Stimulated activated CD8-positive, alpha-beta memory T cell treated with anti-CD3 and anti-CD28 coated beads, Interleukin-15, amount 100 ng/mL, for 24 hours (primary cell): Measurements from ENCODE around the gene LACRT.
"Not testable (repeated sequence)": the region's sequence is repeated elsewhere in the genome, so short reads cannot be mapped to it uniquely, and the experiment has no call there.

Source experiments
- DNase-seq: peaks from one replicate; pipeline ENCODE4 v3.0.0-alpha.2; 2020; ENCODE audit warnings: low read depth

The LACRT gene, protein sequence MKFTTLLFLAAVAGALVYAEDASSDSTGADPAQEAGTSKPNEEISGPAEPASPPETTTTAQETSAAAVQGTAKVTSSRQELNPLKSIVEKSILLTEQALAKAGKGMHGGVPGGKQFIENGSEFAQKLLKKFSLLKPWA

DNA sequence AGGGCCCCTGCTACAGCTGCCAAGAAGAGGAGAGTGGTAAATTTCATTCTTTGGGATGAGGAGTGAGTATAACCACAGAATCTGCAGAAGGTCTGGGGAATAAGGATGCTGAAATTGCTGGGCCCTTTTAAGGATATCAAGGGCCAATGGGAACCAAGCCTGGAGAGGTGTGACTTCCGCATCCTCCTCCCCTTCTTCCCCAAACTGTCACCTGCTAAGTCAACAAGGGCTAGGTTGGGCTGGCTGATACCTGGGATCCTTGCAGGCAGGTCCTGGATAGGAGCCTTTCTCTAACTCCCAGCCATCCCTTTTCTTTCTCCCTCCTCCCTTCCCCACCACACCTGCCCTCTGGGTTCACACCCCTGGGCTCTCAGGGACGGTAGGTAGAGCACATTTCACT is at the start of gene LACRT:
LACRT (minus strand) TSS at position 101 of the 400 bp plus-strand sequence; CDS start at position 47, 54 bp downstream.
- DNase-seq = no peak

DNA sequence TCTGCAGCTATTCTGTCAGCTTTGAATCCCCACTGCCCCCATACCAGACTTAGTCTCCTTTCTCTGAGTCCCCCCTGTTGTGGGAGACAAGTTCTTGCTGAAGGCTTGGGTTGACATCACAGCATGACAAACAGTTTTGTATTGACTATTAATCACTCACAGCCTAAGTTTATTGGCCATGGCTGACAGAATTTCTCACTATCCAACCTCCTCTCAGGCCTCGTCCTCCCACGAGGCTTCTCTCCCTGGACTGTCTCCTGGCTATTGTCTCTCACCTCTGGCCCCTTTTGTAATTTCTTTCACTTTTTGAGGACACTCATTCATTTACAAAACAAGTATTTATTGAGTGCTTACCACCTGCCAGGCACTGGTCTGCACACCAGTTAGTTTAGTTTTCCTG is 48.7 kb upstream of the LACRT start:
- no peak for DNase-seq

DNA sequence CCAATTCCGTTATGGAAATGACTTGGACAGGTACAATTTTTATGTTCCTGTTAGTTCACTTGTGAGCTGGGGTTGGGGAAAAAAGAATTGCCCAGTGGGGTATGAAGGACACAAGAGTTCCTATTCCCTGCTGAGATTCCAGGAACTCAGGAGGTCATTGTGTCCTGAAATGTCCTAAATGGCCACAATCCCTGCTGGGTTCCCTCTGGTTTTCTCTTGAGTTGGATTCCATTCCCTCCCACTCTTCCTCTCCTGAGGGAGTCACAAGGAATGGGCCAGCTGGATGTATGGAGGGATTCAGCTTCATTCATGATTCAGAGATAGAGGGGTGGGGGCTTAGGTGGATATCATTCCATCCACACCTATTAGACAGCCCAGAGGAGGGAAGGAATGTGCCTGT is 48.0 kb upstream of the LACRT start:
- DNase-seq = no peak

DNA sequence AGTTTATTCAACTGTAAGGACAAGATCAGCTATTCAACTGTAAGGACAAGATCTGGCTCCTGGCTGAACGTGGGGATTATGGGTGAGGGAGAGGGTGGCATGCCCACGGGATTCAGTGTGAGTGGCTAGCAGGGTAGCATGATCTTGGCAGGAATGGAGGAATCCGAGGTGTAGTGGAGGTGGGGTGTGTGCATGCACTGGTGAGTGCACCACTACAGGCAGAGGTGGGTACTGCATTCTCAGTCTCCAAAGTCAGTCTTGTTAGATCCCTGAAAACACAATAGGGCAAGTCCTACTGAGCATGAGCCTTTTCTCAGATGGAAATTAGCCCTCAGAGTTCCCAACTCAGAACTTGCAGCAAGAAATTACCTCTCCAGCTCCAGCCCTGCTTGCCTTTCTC is 45.7 kb upstream of the LACRT start:
- DNase-seq = no peak

DNA sequence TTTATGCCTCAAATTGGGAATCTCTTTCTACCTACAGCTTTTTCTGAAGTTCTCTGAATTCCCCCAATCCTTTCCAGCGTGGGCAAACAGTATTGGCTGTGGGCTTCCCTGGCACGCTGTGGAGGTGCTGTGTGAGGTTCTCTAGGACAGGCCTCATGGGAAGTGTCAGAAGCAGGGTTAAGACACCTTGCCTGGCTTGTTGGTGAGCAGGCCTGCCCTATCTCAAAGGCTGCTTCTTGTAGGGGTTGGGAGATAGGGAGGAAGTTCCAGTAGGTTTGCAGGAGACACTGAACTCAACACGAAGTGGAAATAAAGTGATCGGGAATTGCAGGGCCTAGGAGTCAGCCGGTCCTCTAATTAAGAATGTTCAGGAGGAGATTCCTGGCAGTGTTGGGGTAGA is 43.4 kb upstream of the LACRT start:
- no peak for DNase-seq

DNA sequence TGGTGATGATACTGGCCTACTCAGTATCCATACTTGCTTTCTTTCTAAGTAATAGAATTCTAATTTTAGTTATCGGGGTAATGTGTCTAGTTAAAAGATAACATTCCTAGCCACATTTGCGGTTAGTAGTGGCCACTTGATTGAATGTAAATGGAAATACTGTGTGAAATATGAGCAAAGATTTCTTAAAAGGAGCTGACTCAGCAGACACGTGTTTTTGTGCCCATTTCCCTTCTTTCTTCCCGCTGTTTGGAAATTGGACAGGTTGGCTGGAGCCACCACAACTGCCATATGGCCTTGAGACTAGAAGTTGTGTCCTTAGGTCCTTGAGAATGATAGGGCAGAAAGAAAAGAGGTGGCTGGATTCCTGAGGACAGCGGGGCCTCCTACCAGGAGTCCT is 33.2 kb upstream of the LACRT start:
- no peak for DNase-seq

DNA sequence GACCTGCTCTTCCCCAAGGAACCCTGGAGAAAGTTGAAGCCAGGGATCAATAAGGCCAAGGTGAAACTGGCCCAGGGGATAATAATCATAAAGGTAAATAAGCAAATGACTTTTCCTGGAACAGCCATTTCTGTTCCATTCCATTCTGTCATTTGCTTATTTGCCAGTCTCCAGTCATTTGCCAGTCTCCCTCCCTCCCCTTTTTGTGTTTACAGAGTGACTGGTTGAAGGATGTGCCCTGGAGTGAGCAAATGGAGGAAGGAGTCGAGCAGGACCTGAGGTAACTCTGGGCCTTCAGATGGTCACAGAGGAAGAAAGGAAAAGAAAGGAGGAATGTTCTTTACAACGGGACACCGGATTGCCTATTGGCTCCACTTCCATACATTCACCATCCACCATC is 31.3 kb upstream of the LACRT start:
- no peak for DNase-seq

DNA sequence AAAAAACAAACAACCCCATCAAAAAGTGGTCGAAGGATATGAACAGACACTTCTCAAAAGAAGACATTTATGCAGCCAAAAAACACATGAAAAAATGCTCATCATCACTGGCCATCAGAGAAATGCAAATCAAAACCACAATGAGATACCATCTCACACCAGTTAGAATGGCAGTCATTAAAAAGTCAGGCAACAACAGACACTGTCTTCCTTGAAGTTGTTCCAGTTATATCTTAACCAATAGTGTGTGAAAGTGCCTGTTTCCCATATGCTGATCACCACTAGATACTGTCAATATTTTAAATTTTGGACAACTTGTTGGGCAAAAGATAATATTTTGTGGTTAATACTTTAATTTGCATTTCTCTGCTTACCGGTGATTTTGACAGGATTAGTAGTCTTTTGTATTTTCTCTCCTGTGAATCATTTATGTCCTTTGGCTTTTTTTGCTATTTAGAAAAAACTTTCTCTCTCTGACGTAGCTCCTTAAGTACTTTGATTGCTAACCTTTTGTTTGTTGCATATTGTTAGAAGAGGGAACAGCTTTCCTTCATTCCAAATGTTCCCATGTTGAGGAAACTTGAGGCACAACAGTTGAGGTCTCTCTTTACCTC is 30.4 kb upstream of the LACRT start:
- DNase-seq = not testable (repeated sequence)

DNA sequence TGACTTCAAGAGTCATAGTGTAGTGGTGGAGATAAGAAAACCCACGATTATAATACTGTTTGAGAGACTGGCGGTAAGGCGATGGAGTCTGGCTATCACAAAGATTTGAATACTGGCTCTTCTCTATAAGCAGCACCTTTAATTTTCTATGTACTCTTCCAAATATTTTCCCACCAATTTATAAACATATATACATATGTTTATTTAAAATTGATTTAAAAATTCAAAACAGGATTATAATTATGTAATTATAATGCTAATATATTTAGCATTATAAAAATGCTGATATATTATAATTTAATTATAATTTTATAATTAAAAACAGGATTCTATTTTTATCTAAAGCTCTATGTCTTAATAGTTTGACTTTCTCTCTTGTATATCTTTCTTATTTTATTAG is 28.9 kb upstream of the LACRT start:
- DNase-seq = no peak

DNA sequence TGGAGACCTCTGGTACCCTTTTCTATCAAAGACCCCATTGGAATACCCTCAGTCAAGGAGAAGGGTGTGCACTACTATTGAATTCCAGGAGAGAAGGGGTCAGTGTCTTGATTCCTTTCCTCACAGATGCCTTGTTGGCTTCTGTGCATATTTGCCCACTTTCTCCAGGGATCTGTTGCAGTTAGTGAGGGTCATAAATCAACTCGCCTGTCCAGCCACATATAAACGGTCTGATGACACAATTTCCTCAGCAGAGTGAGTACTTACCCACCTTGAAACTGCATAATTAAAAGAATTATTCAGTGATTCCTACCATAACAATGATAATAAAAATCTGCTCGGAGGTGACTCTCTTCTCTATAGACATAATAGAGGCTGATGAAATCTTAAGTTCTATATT is 27.3 kb upstream of the LACRT start:
- DNase-seq = no peak

DNA sequence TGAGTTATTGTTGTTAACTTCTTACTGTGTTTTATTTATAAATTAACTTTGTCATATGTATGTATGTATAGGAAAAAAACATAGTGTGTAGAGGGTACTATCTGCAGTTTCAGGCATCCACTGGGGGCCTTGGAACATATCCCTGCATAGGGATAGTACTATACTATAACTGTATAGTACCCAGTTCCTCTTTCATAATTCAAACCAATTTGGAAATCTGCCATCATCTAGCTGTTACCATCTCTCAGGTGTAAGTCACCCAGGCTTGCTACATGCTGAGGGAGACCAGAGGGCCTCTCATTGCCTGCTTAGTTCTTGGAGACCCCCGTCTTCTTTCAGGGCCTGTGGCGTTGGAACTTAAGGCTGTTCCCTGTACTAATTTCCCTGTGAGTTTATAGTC is 26.4 kb upstream of the LACRT start:
- no peak for DNase-seq

DNA sequence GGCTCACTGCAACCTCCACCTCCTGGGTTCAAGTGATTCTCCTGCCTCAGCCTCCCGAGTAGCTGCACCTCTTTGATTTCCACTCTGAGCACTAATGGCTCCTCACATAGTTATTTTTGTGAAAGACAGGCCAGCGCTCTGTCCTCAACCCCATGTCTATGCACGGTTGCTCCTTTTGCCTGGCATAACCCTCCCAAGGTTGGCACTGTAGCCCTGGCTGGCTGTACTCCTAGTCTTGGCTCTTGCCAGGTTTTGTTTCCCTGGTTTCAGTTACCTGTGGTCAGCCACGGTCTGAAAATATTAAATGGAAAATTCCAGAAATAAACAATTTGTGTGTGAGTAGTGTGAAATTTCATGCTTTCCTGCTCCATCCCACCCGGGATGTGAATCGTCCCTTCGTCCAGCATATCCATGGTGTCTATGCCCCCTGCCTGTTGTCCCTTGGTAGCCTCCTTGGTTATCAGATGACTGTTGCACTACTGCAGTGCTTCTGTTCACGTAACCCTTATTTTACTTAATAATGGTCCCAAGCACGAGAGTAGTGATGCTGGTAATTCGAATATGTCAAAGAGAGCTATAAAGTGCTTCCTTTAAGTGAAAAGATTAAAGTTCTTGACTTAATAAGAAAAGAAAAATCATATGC is 25.7 kb upstream of the LACRT start:
- DNase-seq = no peak

DNA sequence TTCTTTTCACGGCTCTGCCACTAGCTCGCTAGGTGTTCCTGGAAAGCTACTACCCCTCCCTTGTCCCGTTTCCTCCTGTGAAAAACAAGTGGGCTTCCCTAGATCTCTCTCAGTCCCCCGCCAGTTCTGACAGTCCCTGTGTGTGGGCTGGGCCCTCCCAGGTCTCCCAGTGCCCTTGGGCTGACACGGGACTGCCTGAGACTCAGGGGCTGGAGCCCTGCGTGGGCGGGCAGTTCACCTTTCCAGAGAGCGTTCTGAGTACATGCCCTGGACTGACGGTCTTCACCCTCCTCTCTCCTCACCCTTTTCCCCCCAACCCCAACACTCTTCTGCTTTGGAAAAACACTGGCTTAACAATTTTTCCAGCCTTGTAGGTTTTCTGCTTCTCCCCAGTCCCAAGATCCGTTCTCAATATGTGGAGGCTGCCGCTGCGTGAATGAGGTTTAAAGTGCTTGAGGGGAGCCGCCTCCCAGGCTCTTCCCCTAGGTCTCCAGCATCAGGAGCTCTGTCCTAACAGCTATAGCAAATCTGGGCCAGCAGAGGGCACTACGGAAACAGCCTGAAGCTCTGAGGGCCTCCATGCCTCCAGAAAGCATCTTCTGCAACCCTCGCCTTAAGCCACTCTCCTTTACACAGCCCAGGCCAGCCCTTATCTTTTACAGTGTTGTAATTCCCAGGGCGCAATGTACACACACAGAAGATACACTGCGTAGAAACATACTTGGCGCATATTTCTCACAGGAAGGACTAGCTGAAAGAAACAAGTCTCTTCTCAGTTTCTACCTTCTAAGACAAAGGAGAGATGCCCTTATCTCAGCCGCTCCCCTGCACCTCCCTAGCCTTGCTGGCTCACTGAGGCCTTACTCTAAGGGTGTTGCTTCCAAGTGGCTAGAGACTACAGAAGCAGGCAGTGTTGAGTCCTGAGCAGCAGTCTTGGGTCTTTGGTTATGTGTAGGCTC is 23.9 kb upstream of the LACRT start:
- no peak for DNase-seq

DNA sequence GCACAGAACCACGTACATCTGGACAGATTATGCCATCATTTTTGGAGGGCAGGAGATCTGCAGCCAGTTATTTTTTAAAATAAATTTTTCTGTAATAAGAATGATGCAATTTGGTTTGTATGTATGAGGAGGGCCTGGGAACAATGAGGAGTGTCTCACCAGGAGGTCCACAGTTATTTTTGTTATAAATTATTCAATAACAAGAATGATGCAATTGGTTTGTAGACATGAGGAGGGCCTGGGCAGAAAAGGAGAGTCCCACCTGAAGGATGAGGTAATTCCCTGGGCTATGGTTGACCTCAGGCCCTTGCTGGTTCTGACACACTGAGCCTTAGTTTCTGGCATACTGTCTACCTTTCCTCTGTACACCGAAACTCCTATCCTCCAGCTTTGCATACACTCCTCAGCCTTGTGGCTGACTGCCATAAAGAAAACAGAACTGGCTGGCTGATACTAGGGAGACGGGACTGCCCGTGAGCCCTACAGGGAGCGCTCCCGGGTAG is 22.5 kb upstream of the LACRT start:
- no peak for DNase-seq

DNA sequence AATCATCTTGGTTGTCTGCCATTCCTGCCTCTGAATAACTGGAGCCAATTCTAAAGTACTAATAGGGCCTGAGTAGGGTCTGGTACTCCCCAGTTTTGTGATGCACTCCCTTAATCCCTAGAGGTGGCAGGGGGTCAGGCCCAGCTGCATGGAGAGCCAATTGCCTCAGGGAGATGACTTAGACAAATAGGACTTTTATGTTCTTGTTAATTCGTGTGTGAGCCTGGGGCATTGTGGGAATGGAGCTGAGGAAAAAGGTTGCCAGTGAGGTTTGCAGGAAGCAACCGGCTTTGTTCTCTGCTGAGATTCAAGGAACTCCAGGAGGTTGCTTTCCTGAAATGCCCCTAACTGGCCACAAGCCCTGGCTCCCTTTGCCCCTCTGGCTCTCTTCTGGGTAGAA is 20.2 kb upstream of the LACRT start:
- no peak for DNase-seq

DNA sequence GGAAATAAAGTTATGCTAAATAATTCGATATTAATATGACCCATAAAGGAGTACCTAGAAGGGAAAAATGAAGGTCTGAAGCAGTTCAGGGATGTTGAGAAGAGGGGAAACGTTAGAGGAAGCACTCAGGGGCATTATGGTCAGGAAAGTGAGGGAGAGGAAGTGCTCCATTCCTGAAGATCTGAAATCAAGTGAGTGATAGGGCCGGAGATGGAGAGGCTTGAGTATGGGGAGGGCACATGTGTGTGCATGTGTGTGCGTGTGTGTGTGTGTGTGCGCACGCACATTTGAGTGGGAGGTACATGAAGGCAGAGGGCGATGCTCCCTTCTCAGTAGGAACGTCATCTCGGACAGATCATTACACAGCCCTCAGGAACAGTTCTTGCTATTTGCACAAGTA is 18.3 kb upstream of the LACRT start:
- no peak for DNase-seq

DNA sequence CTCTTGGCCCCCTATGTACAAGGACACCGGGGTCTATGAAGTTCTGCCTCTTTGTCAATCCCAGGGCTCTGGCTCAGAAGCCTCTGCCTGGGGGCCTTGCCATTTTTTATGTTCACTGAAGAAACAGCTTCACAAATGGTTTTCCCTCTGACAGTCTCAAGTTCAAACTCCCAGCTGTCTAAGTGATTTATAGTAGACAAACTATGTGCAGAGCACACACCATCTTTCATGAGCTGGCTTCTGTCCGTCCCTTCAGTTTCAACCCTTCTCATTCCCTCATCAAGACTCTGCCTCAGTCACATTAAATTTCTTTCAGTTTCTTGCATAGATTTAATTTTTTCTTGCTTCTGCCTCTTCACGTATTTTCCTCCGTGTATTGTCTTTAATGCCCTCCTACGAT is 16.2 kb upstream of the LACRT start:
- DNase-seq = no peak

DNA sequence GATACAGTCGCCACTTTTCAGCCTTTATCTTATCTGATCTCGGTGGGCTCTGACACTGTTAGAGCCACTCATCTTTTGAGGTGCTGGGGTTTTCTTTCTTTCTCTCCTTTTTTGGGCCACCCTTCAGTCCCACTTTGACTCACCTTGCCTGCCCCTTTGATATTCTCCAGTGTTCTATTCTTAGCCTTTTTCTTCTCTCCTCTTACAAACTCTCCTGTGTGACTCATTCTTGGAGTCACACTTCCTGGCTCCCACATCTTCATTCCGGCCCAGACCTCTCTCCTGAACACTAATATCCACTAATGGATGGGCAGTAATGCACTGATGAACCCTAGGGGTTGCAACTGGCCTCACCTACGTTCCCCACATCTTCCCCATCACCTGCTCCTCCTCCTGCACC is 15.7 kb upstream of the LACRT start:
- no peak for DNase-seq

DNA sequence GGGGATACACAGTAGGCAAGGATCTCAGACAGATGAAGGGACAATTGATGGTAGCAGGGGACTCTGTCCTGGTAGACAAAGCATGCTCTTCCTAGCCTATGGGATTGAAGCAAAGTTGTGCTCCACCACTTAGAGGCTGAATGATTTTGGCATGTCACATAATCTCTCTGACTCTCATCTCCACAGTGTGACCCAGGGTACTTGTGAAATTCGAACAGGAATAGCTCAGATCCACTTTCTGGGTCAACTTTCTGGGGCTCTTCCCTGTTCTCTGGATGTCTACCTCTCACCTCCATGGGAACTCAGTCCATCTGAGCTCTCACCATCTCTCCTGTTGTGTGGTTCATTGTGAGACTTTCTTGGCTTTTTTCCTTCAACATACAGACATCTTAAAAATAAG is 15.1 kb upstream of the LACRT start:
- DNase-seq = no peak

DNA sequence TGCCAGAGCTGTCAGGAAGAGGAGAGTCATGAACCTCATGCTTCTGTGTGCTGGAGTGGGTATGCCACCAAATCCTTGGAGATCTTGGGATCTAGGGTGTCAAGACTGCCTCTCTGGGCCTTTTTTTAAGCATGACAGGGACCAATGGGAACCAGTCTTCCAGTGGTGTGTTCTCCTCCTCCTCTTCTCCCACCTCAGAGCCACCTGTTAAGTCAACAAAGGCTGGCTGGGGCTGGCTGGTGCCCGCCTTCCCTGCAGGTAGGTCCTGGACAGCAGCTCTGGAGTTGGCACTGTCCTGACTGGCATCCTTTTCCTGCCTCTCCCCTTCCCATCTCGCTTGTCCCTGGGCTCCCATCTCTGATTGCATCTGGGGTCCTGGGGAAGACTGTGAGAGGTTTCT is 13.6 kb upstream of the LACRT start, which contains the start of gene DCD:
DCD (minus strand) TSS at position 101 of the 400 bp plus-strand sequence; CDS start at position 39, 62 bp downstream.
- DNase-seq = no peak

DNA sequence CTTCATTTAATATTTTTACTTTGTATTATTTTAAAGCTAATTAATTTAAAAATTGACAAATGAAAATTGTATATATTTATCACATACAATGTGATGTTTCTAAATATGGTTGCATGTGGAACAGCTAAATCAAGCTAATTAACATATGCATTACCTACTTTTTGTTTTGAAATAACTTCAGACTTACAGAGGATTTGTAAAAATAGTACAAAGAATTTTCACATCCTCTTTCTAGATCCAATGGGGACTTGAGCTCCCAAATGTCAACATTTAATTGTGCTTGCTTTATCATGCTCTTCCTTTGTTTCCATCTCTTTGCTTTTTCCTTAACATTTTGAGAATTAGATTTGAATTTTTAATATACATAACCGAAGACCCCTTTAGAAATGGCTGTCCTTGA is 6.9 kb upstream of the LACRT start:
- DNase-seq = no peak

DNA sequence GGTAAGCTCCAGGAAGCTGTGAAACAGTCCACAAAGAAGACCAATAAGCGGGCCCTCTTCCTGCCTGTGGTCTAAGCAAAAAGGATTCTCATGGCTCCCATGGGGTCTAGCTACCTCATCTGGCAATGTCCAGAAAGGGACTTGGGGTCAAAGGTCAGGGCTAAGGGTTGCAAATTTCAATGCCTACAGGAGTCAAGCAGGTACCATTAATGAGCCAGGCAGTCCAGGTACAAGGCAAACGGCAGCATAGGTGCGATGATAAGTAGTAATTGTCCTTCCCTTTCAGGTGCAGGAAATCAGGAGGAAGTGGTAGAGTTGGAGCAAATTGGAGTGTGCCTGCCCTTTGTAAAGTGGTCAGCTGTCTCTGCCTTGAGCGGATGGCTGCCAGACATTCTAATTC is 6.4 kb upstream of the LACRT start:
- no peak for DNase-seq

DNA sequence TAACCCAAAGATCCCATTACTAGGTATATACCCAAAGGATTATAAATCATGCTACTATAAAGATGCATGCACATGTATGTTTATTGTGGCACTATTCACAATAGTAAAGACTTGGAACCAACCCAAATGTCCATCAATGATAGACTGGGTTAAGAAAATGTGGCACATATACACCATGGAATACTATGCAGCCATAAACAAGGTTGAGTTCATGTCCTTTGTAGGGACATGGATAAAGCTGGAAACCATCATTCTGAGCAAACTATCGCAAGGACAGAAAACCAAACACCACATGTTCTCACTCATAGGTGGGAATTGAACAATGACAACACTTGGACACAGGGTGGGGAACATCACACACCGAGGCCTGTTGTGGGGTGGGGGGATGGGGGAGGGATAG is 4.4 kb upstream of the LACRT start:
- not testable (repeated sequence) for DNase-seq
